ENCODE data around the gene TYK2. TPM values are rescaled to one million over a fixed set of nuclear protein-coding genes. Genes with fewer than 3 reads are reported as not detected.

Gene TYK2
- total RNA-seq, 2 donors from 2014 or later, result 72.4 to 168 TPM

DNA sequence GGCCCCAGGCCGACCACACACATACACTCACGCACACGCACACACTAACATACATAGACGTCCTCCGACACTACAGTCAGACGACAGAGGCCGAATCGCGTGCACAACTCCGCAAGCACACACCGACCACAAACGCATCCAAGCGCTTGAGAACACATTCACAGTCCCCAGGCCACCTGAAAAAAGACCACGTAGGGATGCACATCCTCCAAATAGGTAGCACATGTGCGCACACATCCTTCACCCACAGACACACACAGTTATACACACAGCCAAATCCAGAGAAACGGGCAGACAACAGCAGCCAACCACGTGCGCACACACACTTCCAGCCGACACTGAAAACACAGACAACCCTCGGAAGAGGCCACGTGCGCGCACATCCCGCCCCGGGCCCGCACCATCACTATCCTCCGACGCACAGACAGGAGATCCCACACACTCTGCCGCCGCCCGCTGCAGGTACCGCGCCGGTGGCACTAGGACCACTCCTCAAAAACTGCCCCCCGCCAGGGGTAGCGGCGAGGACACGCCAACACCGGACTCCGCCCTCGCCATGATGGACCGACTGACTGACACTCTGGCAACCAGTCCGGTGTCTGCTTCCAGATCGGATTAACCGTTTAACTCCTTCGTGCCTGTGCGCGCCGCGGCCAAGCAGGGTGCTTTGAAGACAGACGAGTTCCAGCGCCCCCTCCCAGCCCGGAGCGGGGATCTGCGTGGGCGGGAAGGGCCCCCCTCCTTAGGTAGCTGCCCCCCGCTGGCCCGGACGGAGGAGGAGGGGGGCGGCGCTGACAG, 39.5 kb upstream of the TYK2 start:
- Histone ChIP-seq H3K27me3 (peaks cover 0 to 24% of the 10 kb centered on the region in 2 donors), H3K27ac (no peak overlapping the region), H3K4me3 (no peak overlapping the region), H3K36me3 (replicated peaks in 1 of 2; ENCODE audit: insufficient read depth in 1 of 2, low read depth in 2 of 2) (no peaks in the 10 kb centered on the region), H3K4me1 (peaks cover 50% of the 10 kb centered on the region), H3K9me3 (no peaks in the 10 kb centered on the region)
- WGBS, 2 donors, result 1 to 2% methylated on average over 13 to 59 of the region's 61 CpGs
- ATAC-seq, result no peak
- TF ChIP-seq, protein P1, sequence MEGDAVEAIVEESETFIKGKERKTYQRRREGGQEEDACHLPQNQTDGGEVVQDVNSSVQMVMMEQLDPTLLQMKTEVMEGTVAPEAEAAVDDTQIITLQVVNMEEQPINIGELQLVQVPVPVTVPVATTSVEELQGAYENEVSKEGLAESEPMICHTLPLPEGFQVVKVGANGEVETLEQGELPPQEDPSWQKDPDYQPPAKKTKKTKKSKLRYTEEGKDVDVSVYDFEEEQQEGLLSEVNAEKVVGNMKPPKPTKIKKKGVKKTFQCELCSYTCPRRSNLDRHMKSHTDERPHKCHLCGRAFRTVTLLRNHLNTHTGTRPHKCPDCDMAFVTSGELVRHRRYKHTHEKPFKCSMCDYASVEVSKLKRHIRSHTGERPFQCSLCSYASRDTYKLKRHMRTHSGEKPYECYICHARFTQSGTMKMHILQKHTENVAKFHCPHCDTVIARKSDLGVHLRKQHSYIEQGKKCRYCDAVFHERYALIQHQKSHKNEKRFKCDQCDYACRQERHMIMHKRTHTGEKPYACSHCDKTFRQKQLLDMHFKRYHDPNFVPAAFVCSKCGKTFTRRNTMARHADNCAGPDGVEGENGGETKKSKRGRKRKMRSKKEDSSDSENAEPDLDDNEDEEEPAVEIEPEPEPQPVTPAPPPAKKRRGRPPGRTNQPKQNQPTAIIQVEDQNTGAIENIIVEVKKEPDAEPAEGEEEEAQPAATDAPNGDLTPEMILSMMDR (IDR thresholded peaks at IDR 0.05), result no peak
- no peak for TF ChIP-seq POLR2A (IDR thresholded peaks at IDR 0.05)
- DNase-seq, result no peak
- intact Hi-C loops (cut with DNase I), result no loop called here

GRCh38 chr19:10419200-10419645, 38.9 kb upstream of the TYK2 start:
- H3K9me3 ChIP-seq, result no peaks in the 10 kb centered on the region
- intact Hi-C loops (cut with DNase I), result no loop called here
- H3K4me1 ChIP-seq, result peaks cover 44% of the 10 kb centered on the region
- WGBS, 2 donors, result 2 to 6% methylated on average over 3 to 29 of the region's 40 CpGs
- peaks cover 0 to 24% of the 10 kb centered on the region in 2 donors for H3K27me3 ChIP-seq
- H3K36me3 ChIP-seq (replicated peaks in 1 of 2; ENCODE audit: insufficient read depth in 1 of 2, low read depth in 2 of 2), result no peaks in the 10 kb centered on the region
- ATAC-seq, result no peak
- DNase-seq, result no peak
- no peak overlapping the region for H3K27ac ChIP-seq
- no peak for TF ChIP-seq POLR2A (IDR thresholded peaks at IDR 0.05)
- TF ChIP-seq, protein P1 (IDR thresholded peaks at IDR 0.05), result no peak
- no peak overlapping the region for H3K4me3 ChIP-seq

GRCh38 chr19:10418485-10419199, 38.3 kb upstream of the TYK2 start:
- DNase-seq, result no peak
- no peak for ATAC-seq
- H3K9me3 ChIP-seq, result no peaks in the 10 kb centered on the region
- intact Hi-C loops (cut with DNase I), result no loop called here
- peaks cover 0 to 24% of the 10 kb centered on the region in 2 donors for H3K27me3 ChIP-seq
- 3 to 4% methylated on average over 21 to 28 of the region's 32 CpGs for WGBS, 2 donors
- H3K4me3 ChIP-seq, result no peak overlapping the region
- no peaks in the 10 kb centered on the region for H3K36me3 ChIP-seq (replicated peaks in 1 of 2; ENCODE audit: insufficient read depth in 1 of 2, low read depth in 2 of 2)
- TF ChIP-seq POLR2A (IDR thresholded peaks at IDR 0.05), result no peak
- TF ChIP-seq, protein P1 (IDR thresholded peaks at IDR 0.05), result no peak
- H3K4me1 ChIP-seq, result peaks cover 40% of the 10 kb centered on the region
- H3K27ac ChIP-seq, result no peak overlapping the region

DNA sequence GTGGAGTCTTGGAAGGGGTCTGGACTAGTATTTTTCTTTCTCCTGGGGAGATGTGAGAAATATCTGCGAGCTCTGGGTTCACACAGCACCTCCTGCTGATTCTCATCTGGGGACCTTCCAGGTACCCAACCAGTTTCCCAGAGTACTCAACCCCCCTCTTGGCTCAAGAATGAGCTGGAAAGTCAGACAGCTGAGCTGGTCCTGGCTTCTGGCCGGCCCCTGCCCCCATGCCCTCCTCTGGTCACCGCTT, 37.8 kb upstream of the TYK2 start:
- intact Hi-C loops (cut with DNase I), result no loop called here
- peaks cover 40% of the 10 kb centered on the region for H3K4me1 ChIP-seq

More for the DNA sequence above, 37.8 kb upstream of the TYK2 start:
- 2 to 7% methylated on average over 3 of the region's 3 CpGs for WGBS, 2 donors
- ATAC-seq (no peak), DNase-seq (no peak)
- Histone ChIP-seq H3K36me3 (replicated peaks in 1 of 2; ENCODE audit: insufficient read depth in 1 of 2, low read depth in 2 of 2) (no peaks in the 10 kb centered on the region), H3K27ac (no peak overlapping the region), H3K9me3 (no peaks in the 10 kb centered on the region), H3K4me3 (no peak overlapping the region), H3K27me3 (peaks cover 0 to 24% of the 10 kb centered on the region in 2 donors)
- TF ChIP-seq POLR2A (IDR thresholded peaks at IDR 0.05), result no peak
- TF ChIP-seq, protein P1 (IDR thresholded peaks at IDR 0.05), result no peak

All from body of pancreas (tissue), 4 donors.